GM18907 (cell line): ENCODE results near the gene RNF220.
"Not testable (repeated sequence)": the region's sequence is repeated elsewhere in the genome, so short reads cannot be mapped to it uniquely, and the experiment has no call there.

Experiments
- ATAC-seq: cut with Tn5 transposase; IDR thresholded peaks from one replicate; pipeline ENCODE4 v1.9.1; 2021; ENCODE audit warnings: mild to moderate bottlenecking, moderate library complexity; ENCODE audit not compliant: unreplicated experiment

Gene RNF220

DNA sequence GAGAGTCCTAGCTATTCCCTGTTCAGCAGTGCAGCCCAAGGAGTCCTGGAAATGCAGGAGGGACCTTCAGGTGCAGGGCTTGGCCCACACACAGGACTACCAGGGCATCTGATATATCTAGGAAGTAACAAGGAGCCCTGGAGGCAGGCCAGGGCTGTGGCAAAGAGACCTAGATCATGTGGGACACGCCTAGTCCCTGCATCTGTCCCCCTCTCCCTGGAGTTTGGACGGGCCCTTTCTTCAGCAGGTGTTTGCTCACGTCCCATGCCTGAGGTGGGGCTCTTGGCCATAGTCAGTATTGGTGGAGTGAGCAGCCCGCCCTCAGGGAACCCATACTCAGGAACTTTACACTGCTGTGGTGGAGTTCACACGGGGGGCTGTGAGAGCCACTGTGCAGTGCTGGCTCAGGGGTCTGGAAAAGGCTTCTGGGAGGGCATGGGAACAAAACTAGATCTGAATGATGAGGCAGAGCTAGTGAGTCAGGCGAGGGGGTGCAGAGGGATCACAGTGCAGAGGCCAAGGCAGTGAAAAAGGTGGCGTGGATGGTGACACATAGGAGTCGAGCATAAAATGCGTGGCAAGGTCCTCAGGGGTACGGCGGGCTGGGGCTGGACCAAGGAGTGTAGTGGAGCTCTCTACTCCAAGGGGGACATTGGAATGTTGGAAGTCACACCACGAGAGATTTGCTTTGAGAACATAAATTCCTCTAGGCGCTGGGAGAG, 243.6 kb downstream of the RNF220 start:
- no peak for ATAC-seq

GRCh38 chr1:44649788-44650158, 244.7 kb downstream of the RNF220 start:
- no peak for ATAC-seq

DNA sequence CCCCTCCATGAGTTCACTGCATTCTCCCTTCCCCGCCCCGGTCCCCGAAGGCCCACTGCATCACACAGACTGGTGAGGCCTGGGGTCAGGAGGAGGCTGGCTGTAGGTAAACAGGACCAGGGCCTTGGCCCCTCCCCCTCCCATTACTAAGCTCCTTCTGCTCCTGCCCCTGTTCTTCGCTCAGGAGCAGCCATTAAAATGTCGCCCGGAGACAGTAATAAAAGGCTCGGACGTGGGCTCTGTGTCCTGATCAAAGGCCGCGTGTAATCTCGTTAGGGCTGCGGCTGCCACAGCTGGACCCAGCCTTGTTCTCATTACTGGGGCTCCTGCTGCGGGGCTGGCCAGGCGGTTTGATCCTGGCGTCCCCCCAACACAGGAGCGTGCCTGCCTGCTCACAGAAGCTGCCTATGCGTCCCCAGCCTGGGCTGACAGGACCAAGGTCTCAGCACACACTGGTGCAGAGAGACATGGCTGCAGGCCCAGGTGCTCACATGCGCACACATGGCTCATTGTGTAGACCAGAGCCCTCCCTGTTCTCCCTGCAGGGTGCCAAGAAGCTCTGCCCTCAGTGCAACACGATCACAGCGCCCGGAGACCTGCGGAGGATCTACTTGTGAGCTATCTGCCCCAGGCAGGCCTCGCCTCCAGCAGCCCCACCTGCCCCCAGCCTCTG, 245.2 kb downstream of the RNF220 start:
- no peak for ATAC-seq

- ATAC-seq, result no peak
Measured at GRCh38 chr1:44651069-44651468, 246.0 kb downstream of the RNF220 start.

DNA sequence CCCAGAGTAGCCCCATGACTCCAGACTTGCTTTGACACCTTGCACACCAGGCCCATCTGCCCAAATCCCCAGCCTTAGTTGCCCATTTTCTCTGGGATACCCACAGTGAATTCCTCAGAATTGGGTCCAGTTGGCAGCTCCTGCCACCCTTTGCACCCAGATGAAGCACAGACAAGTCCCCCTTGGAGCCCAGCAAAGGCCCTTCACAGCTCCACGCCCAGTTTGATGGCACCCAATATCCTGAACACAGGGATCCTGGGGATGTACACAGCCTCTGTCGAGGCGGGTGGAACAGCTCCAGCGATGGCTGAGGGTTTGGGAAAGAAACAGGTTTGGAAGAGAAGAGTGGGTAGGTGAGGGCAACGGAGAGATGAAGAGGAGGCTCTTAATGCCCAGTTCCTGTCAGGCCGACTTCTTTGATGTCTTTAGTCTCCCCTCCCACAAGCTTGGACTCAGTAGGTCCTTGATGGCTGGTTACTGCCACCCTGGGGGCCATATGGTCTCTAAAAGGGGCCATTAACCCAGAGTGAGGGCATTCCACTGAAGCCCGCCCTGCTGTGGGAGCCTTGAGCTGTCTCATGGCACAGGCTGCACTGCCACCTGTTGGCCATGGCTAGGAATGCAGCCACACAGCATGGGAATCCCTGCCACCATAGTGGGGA, 247.5 kb downstream of the RNF220 start:
- ATAC-seq, result peak; percentile 67

DNA sequence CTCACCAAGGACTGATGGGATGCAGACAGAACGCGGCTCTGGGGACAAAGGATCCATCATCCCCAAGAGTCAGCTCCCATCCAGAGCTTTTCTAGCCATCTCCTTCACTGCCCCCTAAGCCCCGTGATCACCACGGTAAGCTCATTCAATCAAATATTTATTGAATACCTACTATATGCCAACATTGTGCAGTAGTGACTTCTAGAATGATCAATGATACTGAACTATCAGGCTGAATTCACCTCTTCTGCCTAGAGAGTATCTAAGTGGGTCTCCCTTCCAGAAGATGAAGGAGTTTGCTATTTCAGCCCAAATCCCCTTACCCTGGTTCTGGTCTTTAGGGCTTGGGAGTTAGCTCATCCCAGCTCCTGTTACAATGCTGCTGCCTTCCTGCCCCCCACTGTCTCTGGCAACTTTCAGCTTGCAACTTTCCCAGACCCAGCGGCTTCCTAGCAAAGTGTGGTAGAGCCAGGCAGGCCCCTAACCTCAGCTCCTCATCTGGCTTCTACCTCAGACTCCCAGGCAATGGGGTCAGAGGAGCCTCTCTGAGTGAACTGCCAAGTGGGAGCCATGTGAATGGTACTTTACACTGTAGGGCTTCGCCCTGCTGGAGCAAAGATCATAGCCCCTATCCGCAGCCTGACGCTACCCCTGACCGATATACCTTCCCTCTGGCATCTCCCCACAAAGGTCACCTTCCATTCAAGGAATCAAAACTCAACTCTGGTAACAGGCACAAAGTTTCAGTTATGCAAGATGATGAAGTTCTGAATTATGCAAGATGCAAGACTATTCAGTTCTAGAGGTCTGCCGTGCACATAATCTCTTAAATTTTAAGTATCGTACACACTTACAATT, 248.3 kb downstream of the RNF220 start:
- no peak for ATAC-seq

DNA sequence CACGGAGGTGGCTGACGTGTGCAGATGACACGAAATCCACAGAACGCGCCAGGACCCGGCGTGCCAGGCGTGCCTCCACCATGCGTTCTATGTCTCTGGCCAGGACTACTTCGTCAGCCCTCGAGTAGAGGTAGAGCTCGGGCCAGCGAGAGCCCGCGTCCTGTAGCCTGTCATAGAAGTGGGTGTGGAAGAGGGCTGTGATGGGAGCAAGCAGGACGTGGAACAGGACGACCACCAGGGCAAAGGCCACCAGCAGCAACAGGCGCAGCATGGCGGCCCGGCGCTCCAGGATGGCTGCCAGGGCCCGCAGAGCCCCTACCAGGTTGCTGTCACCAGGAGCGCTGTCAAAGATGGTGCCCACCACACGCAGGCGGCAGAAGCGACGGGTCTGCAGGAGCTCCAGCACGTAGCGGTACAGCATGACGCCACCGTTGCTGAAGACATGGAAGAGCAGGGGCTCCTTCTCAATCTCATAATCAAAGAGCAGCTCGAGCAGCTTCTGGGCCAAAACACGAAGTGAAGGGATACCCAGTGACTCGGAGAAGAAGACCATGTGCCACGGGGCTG, 249.6 kb downstream of the RNF220 start:
- no peak for ATAC-seq

GRCh38 chr1:44655609-44656008, 250.6 kb downstream of the RNF220 start:
- no peak for ATAC-seq

- ATAC-seq, result no peak
Measured at GRCh38 chr1:44659566-44659965, 254.5 kb downstream of the RNF220 start.

DNA sequence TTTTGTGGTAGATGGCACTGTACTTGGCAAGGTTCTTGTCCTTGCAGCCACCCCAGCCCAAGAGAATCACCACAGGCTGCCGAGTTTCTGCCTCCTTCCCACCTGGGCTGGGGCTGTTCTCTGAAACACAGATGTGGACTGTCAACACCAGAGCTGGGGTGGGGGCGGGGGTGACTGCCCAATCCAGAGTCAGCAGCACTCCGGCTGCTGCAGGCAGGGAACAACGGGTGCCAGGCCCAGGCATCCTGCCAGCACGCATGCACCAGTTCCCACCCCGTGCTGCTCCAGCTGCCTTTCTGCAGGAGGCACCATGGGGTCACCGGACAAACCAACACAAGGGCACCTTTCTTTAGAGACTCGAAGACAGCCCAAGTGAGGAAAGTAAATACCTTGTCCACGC, 255.1 kb downstream of the RNF220 start:
- ATAC-seq, result no peak

DNA sequence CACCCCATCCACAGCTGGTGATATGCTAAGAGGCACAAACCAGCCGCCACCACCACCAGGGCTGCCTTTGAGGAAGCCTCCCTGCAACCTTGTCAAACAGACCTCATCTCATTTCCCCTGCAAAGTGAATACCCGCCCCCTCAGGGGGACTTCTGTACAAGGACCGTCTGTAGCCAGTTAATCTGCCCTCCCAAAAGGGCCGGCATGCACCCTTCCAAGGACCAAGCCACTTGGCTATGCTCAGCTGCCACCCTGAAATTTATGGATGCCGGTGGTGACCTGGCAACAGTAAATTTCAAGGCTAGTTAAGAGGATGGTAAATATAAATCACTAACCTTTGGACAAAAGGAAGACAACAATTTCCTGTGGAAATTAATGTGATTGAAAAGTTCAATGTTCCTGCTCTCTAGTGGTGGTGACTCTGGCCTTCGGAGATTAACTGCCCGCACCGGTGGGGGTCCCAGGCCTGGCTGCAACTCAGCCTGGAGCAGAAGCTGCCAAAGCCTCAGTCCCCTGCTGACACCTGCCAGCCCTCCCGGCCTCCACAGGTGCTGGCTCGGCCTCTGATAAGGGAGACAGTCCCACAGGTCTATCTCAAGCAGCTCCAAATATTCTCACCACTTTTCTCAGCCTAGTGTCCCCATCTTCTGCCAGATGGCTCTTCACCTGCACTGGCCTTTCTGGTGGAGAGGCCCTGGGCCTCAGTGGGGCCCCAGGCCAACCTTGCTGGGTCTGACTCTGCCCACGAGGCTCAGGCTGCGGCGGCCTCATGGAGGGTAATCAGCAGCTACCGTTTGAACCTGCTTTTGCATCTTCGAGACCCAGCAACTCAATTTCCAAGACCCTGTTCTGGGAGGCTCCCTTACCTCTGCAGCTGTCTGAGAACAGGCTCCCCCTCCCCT, 257.0 kb downstream of the RNF220 start:
- ATAC-seq, result no peak

DNA sequence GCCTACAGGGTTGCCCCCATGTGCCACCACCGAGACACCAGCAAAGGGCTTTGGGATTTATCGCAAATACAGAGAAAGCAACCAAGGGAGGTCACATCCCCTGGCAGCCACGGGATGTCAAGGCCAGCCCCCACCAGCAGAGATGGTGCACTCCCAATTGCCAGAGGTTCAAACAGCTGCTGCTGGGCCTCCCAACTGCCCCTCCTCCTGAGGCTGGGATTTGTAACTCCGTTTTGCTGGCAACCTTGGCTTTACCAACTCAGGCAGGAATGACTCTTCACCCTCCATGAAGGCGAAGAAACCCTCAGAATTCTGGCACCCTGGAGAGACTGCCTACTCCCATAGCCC, 257.6 kb downstream of the RNF220 start:
- no peak for ATAC-seq

- ATAC-seq, result no peak
Measured at GRCh38 chr1:44663417-44663816, 258.4 kb downstream of the RNF220 start.

DNA sequence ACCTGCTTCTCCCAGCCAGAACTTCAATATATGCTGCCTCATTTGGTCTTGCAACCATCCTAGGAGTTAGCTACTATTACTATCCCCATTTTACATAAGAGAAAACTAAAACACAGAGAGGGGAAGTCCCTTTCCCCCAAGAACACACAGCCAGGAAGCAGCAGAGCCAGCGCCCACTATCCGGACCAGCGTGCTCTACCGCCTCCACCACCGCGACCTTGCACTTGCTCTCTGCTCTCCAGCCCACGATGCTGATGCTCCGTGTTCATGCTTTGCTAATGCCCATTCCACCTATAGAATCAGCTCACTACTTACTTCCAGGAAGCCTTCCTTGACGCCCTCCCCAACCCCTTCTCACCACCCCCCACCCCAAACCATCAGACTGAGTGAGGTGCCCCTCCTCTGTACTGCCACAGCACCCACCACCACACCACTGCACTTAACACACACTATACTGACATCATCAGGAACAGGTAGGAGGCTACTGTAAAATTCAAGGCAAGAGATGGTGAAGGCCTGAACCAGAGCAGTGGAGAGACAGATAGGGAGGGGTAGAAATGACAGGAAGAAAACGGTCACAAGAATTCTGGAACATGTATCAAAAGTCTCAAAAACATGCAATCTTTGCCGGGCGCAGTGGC, 259.8 kb downstream of the RNF220 start:
- ATAC-seq, result no peak

DNA sequence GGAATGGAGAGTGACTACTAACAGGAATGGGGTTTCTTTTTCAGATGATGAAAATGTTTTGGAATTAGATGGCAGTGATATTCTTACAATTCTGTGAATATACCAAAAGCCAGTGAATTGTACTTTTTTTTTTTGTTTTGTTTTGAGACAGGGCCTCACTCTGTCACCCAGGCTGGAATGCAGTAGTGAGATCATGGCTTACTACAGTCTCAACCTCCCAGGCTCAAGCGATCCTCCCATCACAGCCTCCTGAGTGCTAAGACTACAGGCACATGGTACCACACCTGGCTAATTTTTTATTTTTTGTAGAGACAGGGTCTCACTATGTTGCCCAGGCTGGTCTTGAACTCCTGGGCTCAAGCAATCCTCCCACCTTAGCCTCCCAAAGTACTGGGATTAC, 261.7 kb downstream of the RNF220 start:
- ATAC-seq, result not testable (repeated sequence)

DNA sequence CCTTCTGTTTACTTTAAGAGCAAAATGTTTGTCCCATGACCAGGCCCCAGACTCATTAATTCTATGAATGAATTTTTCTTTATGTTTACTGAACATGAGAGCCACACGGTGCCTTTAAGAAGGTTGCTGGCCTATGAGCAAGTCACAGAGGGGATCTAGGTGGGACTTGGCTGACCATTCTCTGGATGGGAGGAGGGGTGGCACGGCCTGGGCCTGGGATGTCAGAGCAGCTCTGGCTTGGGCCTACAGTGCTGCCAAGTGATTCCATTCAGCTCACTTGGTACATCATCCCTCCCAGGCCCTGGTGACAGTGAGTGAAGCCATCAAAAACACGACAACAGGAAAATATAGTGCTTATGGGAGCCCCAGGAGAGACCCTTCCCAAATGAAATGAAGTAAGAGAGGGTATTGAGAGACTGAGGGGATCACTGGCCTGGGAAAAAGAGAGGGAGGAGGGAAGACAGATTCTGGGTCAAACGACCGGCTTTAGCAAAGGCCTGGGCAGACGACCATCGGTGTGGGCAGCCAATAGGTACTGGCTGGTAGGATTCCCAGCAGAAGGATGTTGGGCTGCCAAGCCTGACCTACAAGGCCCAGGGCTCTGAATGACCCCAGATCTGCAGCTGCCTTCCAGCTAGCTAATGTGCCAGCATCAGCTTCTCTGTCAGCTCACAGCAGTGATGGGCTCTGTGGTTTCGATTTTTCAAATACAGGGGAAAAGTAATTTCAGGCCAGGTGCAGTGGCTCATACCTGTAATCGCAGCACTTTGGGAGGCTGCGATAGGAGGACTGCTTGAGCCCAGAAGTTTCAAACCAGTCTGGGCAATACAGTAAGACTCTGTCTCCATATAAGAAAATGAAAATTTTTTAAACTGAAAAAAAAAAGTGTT, 265.9 kb downstream of the RNF220 start:
- ATAC-seq, result no peak

DNA sequence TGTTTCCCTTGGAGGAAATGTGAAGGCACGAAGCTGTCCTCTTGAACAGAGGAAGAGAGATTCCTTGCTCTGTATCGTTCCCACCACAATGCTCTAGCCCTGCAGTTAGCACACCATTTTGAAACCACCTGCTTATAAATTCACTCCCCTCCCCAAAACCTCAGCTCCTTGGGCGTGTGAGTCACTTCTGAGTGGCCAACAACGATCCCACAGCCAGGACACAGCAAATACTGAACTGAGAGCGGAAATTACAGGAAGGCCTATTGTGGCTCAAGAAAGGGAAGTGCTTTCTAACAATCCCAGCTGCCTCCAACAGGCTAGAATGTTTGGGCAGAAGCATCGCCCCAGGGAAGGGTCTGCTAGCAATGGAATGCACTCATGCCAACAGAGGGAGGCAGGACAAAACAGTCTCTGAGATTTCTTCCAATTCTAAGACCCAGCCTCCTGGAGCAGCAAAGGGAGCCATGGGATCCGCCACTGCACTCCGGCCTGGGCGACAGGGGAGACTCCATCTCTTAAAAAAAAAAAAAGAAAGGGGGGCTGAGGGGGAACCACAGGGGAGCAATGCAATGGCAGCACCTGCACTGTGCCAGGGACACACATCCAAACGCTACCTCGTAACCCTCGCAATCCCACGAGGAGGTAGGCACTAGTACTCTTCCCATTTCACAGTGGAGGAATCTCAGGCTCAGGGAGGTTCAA, 267.4 kb downstream of the RNF220 start:
- no peak for ATAC-seq
